Liver (tissue), 9 donors: ENCODE results near the gene TUBA1A. TPM values are rescaled to one million over a fixed set of nuclear protein-coding genes. Genes with fewer than 3 reads are reported as not detected.

Experiments
- DNase-seq: peaks from one replicate; pipeline ENCODE4 v3.0.0-alpha.2; 2017; ENCODE audit warnings: low spot score
- H3K27ac ChIP-seq, 2 donors: one replicate each; pipeline ENCODE4 v1.7.0; 2013; ENCODE audit warnings: inconsistent platforms in 2 of 2, low read length in 2 of 2, control low read depth in 1 of 2, low read depth in 1 of 2, mild to moderate bottlenecking in 1 of 2
- H3K27me3 ChIP-seq, 4 donors: one replicate each; pipeline versions ENCODE4 v1.6.1 to v1.7.0; 2013; ENCODE audit warnings: low read length in 3 of 4, inconsistent platforms in 1 of 4, mild to moderate bottlenecking in 1 of 4, moderate library complexity in 1 of 4; ENCODE audit not compliant: control insufficient read depth in 4 of 4, insufficient read depth in 4 of 4
- H3K36me3 ChIP-seq, 4 donors: one replicate each; pipeline versions ENCODE4 v1.6.1 to v1.7.0; 2013; ENCODE audit warnings: low read length in 3 of 4, mild to moderate bottlenecking in 3 of 4, low read depth in 1 of 4, moderate library complexity in 1 of 4; ENCODE audit not compliant: control insufficient read depth in 4 of 4, insufficient read depth in 3 of 4
- H3K4me1 ChIP-seq, 4 donors: one replicate each; pipeline versions ENCODE4 v1.6.1 to v1.7.0; 2013; ENCODE audit warnings: low read length in 3 of 4, mild to moderate bottlenecking in 3 of 4, moderate library complexity in 1 of 4; ENCODE audit not compliant: control insufficient read depth in 4 of 4, insufficient read depth in 4 of 4
- H3K4me3 ChIP-seq, 3 donors: one replicate each; pipeline versions ENCODE4 v1.6.1 to v1.7.0; 2013; ENCODE audit warnings: low read length in 3 of 3, control low read depth in 1 of 3, low read depth in 1 of 3, mild to moderate bottlenecking in 1 of 3
- H3K9ac ChIP-seq, 2 donors: one replicate each; pipeline ENCODE4 v1.7.0; 2013; ENCODE audit warnings: low read length in 2 of 2, mild to moderate bottlenecking in 2 of 2, moderate library complexity in 2 of 2, control low read depth in 1 of 2, low read depth in 1 of 2
- H3K9me3 ChIP-seq, 4 donors: one replicate each; pipeline versions ENCODE4 v1.6.1 to v1.7.0; 2013; ENCODE audit warnings: low read length in 3 of 4; ENCODE audit not compliant: control insufficient read depth in 4 of 4
- ATF3 ChIP-seq: IDR thresholded peaks from 2 replicates; pipeline ENCODE4 v1.6.1; 2016; ENCODE audit warnings: antibody characterized with exemption
- EGR1 ChIP-seq, 2 donors: IDR thresholded peaks; 2 replicates each; pipeline ENCODE4 v1.6.1; 2016 to 2018; ENCODE audit warnings: antibody characterized with exemption in 2 of 2, low read depth in 2 of 2
- FOXA1 ChIP-seq: IDR thresholded peaks from 2 replicates; pipeline ENCODE4 v1.6.1; 2016; ENCODE audit warnings: antibody characterized with exemption
- JUND ChIP-seq, 2 donors: IDR thresholded peaks; 2 replicates each; pipeline ENCODE4 v1.6.1; 2016; ENCODE audit warnings: antibody characterized with exemption in 2 of 2
- RAD21 ChIP-seq, 2 donors: IDR thresholded peaks; 2 replicates each; pipeline ENCODE4 v1.6.1; 2016; ENCODE audit warnings: antibody characterized with exemption in 2 of 2, mild to moderate bottlenecking in 2 of 2
- SP1 ChIP-seq: IDR thresholded peaks from 2 replicates; pipeline ENCODE4 v1.6.1; 2018; ENCODE audit warnings: antibody characterized with exemption, mild to moderate bottlenecking
- TAF1 ChIP-seq: conservative IDR thresholded peaks from 2 replicates; pipeline ENCODE4 v1.6.1; 2016; ENCODE audit warnings: antibody characterized with exemption, mild to moderate bottlenecking
- YY1 ChIP-seq: IDR thresholded peaks from 2 replicates; pipeline ENCODE4 v1.6.1; 2016; ENCODE audit warnings: antibody characterized with exemption, mild to moderate bottlenecking
- WGBS: extraction: QIAGEN DNeasy Blood & Tissue Kit; methylation state at CpG from one replicate; pipeline ENCODE4 v1.1.7; 2013; 5-methylcytosine and 5-hydroxymethylcytosine counted together
- polyA plus RNA-seq, 2 donors: library from polyadenylated mRNA; stranded (reverse) in 1 of 2; unstranded in 1 of 2; fragments of 200-250 nt in 1 of 2; fragments of >200 nt in 1 of 2; fragmentation: Nextera tagmentation in 1 of 2; extraction: Ambion mirVana in 1 of 2; gene quantifications; one replicate each; pipeline versions ENCODE4 v1.2.1 to v1.2.3, GENCODE V29; 2013 to 2015
- total RNA-seq, 2 donors: library from RNA; depleted of rRNA; stranded (reverse); fragments of >200 nt; gene quantifications; one replicate each; pipeline ENCODE4 v1.2.3, GENCODE V29; 2014
- TF ChIP-seq, protein P1 (sequence below): IDR thresholded peaks from 2 replicates; pipeline ENCODE4 v1.6.1; 2016; ENCODE audit warnings: antibody characterized with exemption
- TF ChIP-seq, protein P2 (sequence below): fragments of 150-350 bp; IDR thresholded peaks from 2 replicates; pipeline ENCODE4 v1.5.1; 2017; ENCODE audit warnings: improper control_type of control experiment, low read depth, low read length; ENCODE audit not compliant: missing input control
- donor health status: healthy.
- donor health status: healthy.
- donor health status: healthy.
- donor health status: healthy.
- donor health status: healthy.

Gene TUBA1A
- total and polyA plus RNA-seq, 4 donors = 4.2 to 28.0 (median 16.2) TPM

DNA sequence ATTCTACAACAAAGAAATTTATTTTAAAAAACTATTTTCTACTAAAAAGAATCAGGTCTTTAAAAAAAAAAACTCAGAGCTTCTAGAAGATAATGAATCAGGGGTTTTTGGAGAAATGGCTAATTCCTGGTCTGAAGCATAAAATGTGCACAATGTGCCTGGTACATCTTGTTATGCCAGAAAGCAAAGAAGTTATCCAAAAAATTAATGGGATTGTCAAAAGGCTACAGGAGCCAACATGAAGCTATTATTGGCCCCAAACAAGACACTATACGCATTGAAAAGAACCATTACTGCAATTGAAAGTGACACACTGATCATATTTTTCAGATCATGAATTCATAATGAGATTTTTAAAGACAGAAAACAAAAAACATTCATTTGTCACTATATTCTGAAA lies 19.3 kb upstream of the TUBA1A start:
- H3K27ac ChIP-seq = no peak overlapping the region
- no peaks in the 10 kb centered on the region for H3K36me3 ChIP-seq
- TF ChIP-seq, protein P1, sequence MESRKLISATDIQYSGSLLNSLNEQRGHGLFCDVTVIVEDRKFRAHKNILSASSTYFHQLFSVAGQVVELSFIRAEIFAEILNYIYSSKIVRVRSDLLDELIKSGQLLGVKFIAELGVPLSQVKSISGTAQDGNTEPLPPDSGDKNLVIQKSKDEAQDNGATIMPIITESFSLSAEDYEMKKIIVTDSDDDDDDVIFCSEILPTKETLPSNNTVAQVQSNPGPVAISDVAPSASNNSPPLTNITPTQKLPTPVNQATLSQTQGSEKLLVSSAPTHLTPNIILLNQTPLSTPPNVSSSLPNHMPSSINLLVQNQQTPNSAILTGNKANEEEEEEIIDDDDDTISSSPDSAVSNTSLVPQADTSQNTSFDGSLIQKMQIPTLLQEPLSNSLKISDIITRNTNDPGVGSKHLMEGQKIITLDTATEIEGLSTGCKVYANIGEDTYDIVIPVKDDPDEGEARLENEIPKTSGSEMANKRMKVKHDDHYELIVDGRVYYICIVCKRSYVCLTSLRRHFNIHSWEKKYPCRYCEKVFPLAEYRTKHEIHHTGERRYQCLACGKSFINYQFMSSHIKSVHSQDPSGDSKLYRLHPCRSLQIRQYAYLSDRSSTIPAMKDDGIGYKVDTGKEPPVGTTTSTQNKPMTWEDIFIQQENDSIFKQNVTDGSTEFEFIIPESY = no peak
- TF ChIP-seq EGR1 (IDR thresholded peaks at IDR 0.05; ENCODE audit: low read depth in 2 of 2) = no peak
- H3K9ac ChIP-seq = no peak overlapping the region
- no peak for DNase-seq
- no peaks in the 10 kb centered on the region for H3K9me3 ChIP-seq
- H3K4me1 ChIP-seq = no peaks in the 10 kb centered on the region
- no peaks in the 10 kb centered on the region for H3K27me3 ChIP-seq
- 91% methylated on average over 1 of the region's 1 CpG for WGBS
- H3K4me3 ChIP-seq = no peak overlapping the region

DNA sequence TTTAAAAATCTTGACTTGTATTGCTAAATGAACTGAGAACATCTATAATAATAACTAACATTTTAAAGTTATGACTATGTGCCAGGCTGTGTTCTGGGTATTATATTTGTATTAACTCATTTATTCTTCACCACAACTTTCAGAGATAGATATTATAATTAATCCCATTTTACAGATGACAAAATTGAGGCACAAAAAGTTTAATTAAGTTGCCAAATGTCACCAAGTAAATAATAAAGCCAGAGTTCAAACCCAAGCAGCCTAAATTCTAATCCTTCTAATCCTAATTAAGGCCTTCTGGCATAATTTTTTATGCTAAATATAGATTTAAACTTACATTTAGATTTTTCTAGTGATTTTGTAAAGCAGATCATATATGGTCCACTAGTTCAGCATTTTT lies 17.5 kb upstream of the TUBA1A start:
- H3K27me3 ChIP-seq = no peaks in the 10 kb centered on the region
- no peak overlapping the region for H3K27ac ChIP-seq
- no peak for DNase-seq
- no peaks in the 10 kb centered on the region for H3K36me3 ChIP-seq
- H3K9me3 ChIP-seq = no peaks in the 10 kb centered on the region
- no peak for TF ChIP-seq TAF1
- no peak for TF ChIP-seq ATF3
- no peak for TF ChIP-seq JUND (IDR thresholded peaks at IDR 0.05)
- TF ChIP-seq, protein P2, sequence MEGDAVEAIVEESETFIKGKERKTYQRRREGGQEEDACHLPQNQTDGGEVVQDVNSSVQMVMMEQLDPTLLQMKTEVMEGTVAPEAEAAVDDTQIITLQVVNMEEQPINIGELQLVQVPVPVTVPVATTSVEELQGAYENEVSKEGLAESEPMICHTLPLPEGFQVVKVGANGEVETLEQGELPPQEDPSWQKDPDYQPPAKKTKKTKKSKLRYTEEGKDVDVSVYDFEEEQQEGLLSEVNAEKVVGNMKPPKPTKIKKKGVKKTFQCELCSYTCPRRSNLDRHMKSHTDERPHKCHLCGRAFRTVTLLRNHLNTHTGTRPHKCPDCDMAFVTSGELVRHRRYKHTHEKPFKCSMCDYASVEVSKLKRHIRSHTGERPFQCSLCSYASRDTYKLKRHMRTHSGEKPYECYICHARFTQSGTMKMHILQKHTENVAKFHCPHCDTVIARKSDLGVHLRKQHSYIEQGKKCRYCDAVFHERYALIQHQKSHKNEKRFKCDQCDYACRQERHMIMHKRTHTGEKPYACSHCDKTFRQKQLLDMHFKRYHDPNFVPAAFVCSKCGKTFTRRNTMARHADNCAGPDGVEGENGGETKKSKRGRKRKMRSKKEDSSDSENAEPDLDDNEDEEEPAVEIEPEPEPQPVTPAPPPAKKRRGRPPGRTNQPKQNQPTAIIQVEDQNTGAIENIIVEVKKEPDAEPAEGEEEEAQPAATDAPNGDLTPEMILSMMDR = no peak
- H3K4me3 ChIP-seq = no peak overlapping the region
- no peak overlapping the region for H3K9ac ChIP-seq
- no peaks in the 10 kb centered on the region for H3K4me1 ChIP-seq

- 56% methylated on average over 4 of the region's 4 CpGs for WGBS
- Histone ChIP-seq H3K4me3 (no peak overlapping the region), H3K9ac (peak overlapping the region in 1 of 2 donors; percentile 36), H3K36me3 (no peaks in the 10 kb centered on the region), H3K9me3 (no peaks in the 10 kb centered on the region), H3K27ac (peak overlapping the region in 1 of 2 donors; percentile 42), H3K27me3 (no peaks in the 10 kb centered on the region), H3K4me1 (no peaks in the 10 kb centered on the region)
- DNase-seq = no peak
- peak in 1 of 2 donors; percentile 8 for TF ChIP-seq EGR1 (IDR thresholded peaks at IDR 0.05; ENCODE audit: low read depth in 2 of 2)
- no peak for TF ChIP-seq SP1
- no peak for TF ChIP-seq ATF3
- no peak for TF ChIP-seq YY1
- TF ChIP-seq FOXA1 = no peak
- TF ChIP-seq RAD21 (IDR thresholded peaks at IDR 0.05) = no peak
Observed at GRCh38 chr12:49201595-49202295, 12.9 kb upstream of the TUBA1A start.
